Upper lobe of left lung (tissue), 4 donors: Measurements from ENCODE around the gene CES1.

Experiments
- POLR2A ChIP-seq, 4 donors: fragments of 450-650 bp; IDR thresholded peaks; one replicate each; pipeline ENCODE4 v1.5.1; 2016 to 2017; ENCODE audit warnings: antibody characterized with exemption in 4 of 4, mild to moderate bottlenecking in 2 of 4
- POLR2AphosphoS5 ChIP-seq, 2 donors: sonication (generic); formaldehyde crosslinking; IDR thresholded peaks; one replicate each; pipeline ENCODE4 v1.5.1; 2017; ENCODE audit warnings: antibody characterized with exemption in 2 of 2
- TF ChIP-seq, protein P1 (sequence below), 6 experiments: fragments of 450-650 bp in 4 of 6; fragments of 200-600 bp in 2 of 6; sonication (generic) in 2 of 6; IDR thresholded peaks; one replicate each; pipeline ENCODE4 v1.5.1; 2016 to 2019; ENCODE audit warnings: antibody characterized with exemption in 6 of 6

DNA sequence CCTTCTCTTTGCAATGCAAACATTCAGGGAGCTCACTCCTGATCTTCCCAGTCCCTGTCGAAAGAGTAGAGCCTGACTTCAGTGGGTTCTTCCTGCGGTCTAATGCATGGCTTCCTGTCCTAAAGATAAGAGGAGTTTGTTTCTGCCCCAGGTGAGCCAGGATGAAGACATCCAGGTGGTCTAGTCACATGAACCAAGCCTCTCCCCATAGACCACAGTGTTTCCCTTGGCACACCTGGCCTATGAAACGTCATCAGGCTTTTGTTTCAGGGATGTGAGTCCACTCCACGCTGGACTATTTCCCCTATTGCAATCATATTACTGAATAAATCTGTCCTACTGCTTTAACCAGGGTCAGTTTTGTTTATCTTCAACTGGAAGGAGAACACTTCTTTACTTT is 21.1 kb downstream of the CES1 start:
- TF ChIP-seq POLR2A (IDR thresholded peaks at IDR 0.05) (no peak), POLR2AphosphoS5 (IDR thresholded peaks at IDR 0.05) (no peak)
- TF ChIP-seq, protein P1, sequence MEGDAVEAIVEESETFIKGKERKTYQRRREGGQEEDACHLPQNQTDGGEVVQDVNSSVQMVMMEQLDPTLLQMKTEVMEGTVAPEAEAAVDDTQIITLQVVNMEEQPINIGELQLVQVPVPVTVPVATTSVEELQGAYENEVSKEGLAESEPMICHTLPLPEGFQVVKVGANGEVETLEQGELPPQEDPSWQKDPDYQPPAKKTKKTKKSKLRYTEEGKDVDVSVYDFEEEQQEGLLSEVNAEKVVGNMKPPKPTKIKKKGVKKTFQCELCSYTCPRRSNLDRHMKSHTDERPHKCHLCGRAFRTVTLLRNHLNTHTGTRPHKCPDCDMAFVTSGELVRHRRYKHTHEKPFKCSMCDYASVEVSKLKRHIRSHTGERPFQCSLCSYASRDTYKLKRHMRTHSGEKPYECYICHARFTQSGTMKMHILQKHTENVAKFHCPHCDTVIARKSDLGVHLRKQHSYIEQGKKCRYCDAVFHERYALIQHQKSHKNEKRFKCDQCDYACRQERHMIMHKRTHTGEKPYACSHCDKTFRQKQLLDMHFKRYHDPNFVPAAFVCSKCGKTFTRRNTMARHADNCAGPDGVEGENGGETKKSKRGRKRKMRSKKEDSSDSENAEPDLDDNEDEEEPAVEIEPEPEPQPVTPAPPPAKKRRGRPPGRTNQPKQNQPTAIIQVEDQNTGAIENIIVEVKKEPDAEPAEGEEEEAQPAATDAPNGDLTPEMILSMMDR (IDR thresholded peaks at IDR 0.05) = no peak
